Hepatocyte (in vitro differentiated cells): Measurements from ENCODE around the gene NEK8. TPM values are rescaled to one million over a fixed set of nuclear protein-coding genes. Genes with fewer than 3 reads are reported as not detected.
"Not testable (repeated sequence)": the region's sequence is repeated elsewhere in the genome, so short reads cannot be mapped to it uniquely, and the experiment has no call there.

Experiments
- DNase-seq: peaks from one replicate; pipeline ENCODE4 v3.0.0-alpha.2; 2016; ENCODE audit warnings: low spot score
- H2AFZ ChIP-seq: fragments of 200-600 bp; sonication (generic); 2 replicates; pipeline ENCODE4 v1.6.0; 2016; ENCODE audit warnings: antibody characterized with exemption, mild to moderate bottlenecking
- H3K27ac ChIP-seq: fragments of 200-600 bp; sonication (generic); 2 replicates; pipeline ENCODE4 v1.5.1; 2016; ENCODE audit warnings: mild to moderate bottlenecking
- H3K27me3 ChIP-seq: fragments of 200-600 bp; sonication (generic); 2 replicates; pipeline ENCODE4 v1.6.1; 2016
- H3K36me3 ChIP-seq: fragments of 200-600 bp; sonication (generic); replicated peaks from 2 replicates; pipeline ENCODE4 v1.5.1; 2016; ENCODE audit warnings: low read depth; ENCODE audit not compliant: insufficient read depth
- H3K4me1 ChIP-seq: fragments of 200-600 bp; sonication (generic); 2 replicates; pipeline ENCODE4 v1.5.1; 2016; ENCODE audit warnings: mild to moderate bottlenecking, moderate library complexity; ENCODE audit not compliant: insufficient read depth
- H3K4me2 ChIP-seq: fragments of 200-600 bp; sonication (generic); 2 replicates; pipeline ENCODE4 v1.6.0; 2016
- H3K4me3 ChIP-seq: fragments of 200-600 bp; sonication (generic); 2 replicates; pipeline ENCODE4 v1.5.1; 2016; ENCODE audit warnings: mild to moderate bottlenecking
- H3K79me2 ChIP-seq: fragments of 200-600 bp; sonication (generic); 2 replicates; pipeline ENCODE4 v1.6.0; 2017; ENCODE audit warnings: mild to moderate bottlenecking
- H3K9me2 ChIP-seq: fragments of 200-600 bp; sonication (generic); replicated peaks from 2 replicates; pipeline ENCODE4 v1.6.0; 2017; ENCODE audit warnings: mild to moderate bottlenecking; ENCODE audit not compliant: insufficient read depth
- H3K9me3 ChIP-seq: fragments of 200-600 bp; sonication (generic); 2 replicates; pipeline ENCODE4 v1.5.1; 2016; ENCODE audit warnings: low read depth, mild to moderate bottlenecking
- H4K20me1 ChIP-seq: fragments of 200-600 bp; sonication (generic); 2 replicates; pipeline ENCODE4 v1.6.0; 2016; ENCODE audit warnings: mild to moderate bottlenecking; ENCODE audit not compliant: insufficient read depth, poor library complexity, severe bottlenecking
- EZH2 ChIP-seq: fragments of 200-600 bp; sonication (generic); IDR thresholded peaks from 2 replicates; pipeline ENCODE4 v1.6.1; 2016; ENCODE audit warnings: antibody characterized with exemption, mild to moderate bottlenecking, borderline replicate concordance
- EZH2phosphoT487 ChIP-seq: fragments of 200-600 bp; sonication (generic); IDR thresholded peaks from one replicate; pipeline ENCODE4 v1.6.1; 2018; ENCODE audit warnings: antibody characterized with exemption, mild to moderate bottlenecking, low read depth, moderate library complexity; ENCODE audit not compliant: unreplicated experiment, severe bottlenecking
- WGBS: methylation state at CpG from one replicate; pipeline ENCODE4 v1.1.6; 2016; ENCODE audit warnings: low lambda C conversion rate; ENCODE audit errors: missing lambda C conversion rate; 5-methylcytosine and 5-hydroxymethylcytosine counted together
- polyA plus RNA-seq: library from polyadenylated mRNA; unstranded; fragments of >200 nt; fragmentation: Nextera tagmentation; extraction: Ambion mirVana; gene quantifications from 2 replicates; pipeline ENCODE4 v1.2.1, GENCODE V29; 2016
- total RNA-seq: library from RNA; depleted of rRNA; stranded (reverse); fragments of >200 nt; gene quantifications from 2 replicates; pipeline ENCODE4 v1.2.3, GENCODE V29; 2014
- TF ChIP-seq, protein P1 (sequence below): fragments of 200-600 bp; sonication (generic); IDR thresholded peaks from 2 replicates; pipeline ENCODE4 v1.5.1; 2016; ENCODE audit warnings: antibody characterized with exemption, mild to moderate bottlenecking; ENCODE audit not compliant: poor library complexity

Gene NEK8
- total and polyA plus RNA-seq, 2 experiments from 2014 or later: 5.5 to 8.1 TPM

DNA sequence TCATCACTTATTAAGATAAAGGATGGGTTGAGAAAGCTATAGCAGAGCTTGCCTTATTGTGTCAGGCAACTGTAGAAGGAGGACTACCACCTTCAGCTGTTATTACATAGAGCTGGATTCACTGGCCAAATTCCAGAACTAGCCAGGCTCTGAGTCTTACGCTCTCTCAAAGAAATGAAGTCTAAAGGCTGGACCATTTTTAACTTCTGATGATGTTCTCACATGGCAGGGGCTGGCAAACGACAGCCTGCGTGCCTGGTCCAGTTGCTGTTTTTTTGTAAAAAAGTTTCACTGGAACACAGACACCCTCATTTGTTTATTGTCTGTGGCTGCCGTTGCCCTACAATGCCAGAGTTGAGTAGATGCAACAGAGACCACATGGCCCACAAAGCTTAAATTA is 36.5 kb downstream of the NEK8 start:
- TF ChIP-seq EZH2phosphoT487 (no peak), EZH2 (no peak)
- TF ChIP-seq, protein P1, sequence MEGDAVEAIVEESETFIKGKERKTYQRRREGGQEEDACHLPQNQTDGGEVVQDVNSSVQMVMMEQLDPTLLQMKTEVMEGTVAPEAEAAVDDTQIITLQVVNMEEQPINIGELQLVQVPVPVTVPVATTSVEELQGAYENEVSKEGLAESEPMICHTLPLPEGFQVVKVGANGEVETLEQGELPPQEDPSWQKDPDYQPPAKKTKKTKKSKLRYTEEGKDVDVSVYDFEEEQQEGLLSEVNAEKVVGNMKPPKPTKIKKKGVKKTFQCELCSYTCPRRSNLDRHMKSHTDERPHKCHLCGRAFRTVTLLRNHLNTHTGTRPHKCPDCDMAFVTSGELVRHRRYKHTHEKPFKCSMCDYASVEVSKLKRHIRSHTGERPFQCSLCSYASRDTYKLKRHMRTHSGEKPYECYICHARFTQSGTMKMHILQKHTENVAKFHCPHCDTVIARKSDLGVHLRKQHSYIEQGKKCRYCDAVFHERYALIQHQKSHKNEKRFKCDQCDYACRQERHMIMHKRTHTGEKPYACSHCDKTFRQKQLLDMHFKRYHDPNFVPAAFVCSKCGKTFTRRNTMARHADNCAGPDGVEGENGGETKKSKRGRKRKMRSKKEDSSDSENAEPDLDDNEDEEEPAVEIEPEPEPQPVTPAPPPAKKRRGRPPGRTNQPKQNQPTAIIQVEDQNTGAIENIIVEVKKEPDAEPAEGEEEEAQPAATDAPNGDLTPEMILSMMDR: no peak
- no peak for DNase-seq
- H3K4me3 ChIP-seq: no peak overlapping the region

GRCh38 chr17:28773736-28774135 is 45.1 kb downstream of the NEK8 start:
- WGBS: 91% methylated on average over 6 of the region's 6 CpGs
- peaks cover 15% of the 10 kb centered on the region for H4K20me1 ChIP-seq
- no peaks in the 10 kb centered on the region for H3K27me3 ChIP-seq
- TF ChIP-seq EZH2phosphoT487 (no peak), EZH2 (no peak)
- TF ChIP-seq, protein P1: no peak
- no peak overlapping the region for H3K4me3 ChIP-seq
- no peak overlapping the region for H2AFZ ChIP-seq
- no peaks in the 10 kb centered on the region for H3K4me1 ChIP-seq
- no peak overlapping the region for H3K4me2 ChIP-seq
- H3K79me2 ChIP-seq: peaks cover 88% of the 10 kb centered on the region
- H3K9me3 ChIP-seq: no peaks in the 10 kb centered on the region
- H3K9me2 ChIP-seq: no peaks in the 10 kb centered on the region
- no peak overlapping the region for H3K27ac ChIP-seq
- no peak for DNase-seq
- no peaks in the 10 kb centered on the region for H3K36me3 ChIP-seq

More for the DNA sequence above, 36.5 kb downstream of the NEK8 start:
- no peaks in the 10 kb centered on the region for H3K27me3 ChIP-seq
- H3K9me2 ChIP-seq: no peaks in the 10 kb centered on the region
- no peaks in the 10 kb centered on the region for H3K9me3 ChIP-seq
- no peak overlapping the region for H2AFZ ChIP-seq
- WGBS: 83% methylated on average over 4 of the region's 4 CpGs
- no peaks in the 10 kb centered on the region for H3K36me3 ChIP-seq
- H3K27ac ChIP-seq: no peak overlapping the region
- H3K4me1 ChIP-seq: no peaks in the 10 kb centered on the region
- peaks cover 34% of the 10 kb centered on the region for H3K79me2 ChIP-seq
- no peak overlapping the region for H3K4me2 ChIP-seq
- peaks cover 7% of the 10 kb centered on the region for H4K20me1 ChIP-seq

GRCh38 chr17:28774206-28774605 is 45.6 kb downstream of the NEK8 start:
- no peak for DNase-seq
- Histone ChIP-seq H3K36me3 (no peaks in the 10 kb centered on the region), H3K4me2 (no peak overlapping the region), H3K4me1 (no peaks in the 10 kb centered on the region), H3K9me3 (no peaks in the 10 kb centered on the region), H3K4me3 (no peak overlapping the region), H3K9me2 (no peaks in the 10 kb centered on the region), H3K27me3 (no peaks in the 10 kb centered on the region), H4K20me1 (peaks cover 15% of the 10 kb centered on the region), H3K27ac (no peak overlapping the region), H2AFZ (no peak overlapping the region), H3K79me2 (peaks cover 91% of the 10 kb centered on the region)
- 81% methylated on average over 3 of the region's 3 CpGs for WGBS
- TF ChIP-seq, protein P1: no peak
- no peak for TF ChIP-seq EZH2
- TF ChIP-seq EZH2phosphoT487: no peak

GRCh38 chr17:28777178-28777577 is 48.6 kb downstream of the NEK8 start:
- no peak overlapping the region for H2AFZ ChIP-seq
- H3K27ac ChIP-seq: no peak overlapping the region
- TF ChIP-seq EZH2phosphoT487 (no peak), EZH2 (no peak)
- TF ChIP-seq, protein P1: no peak
- no peak overlapping the region for H3K4me3 ChIP-seq
- H4K20me1 ChIP-seq: peaks cover 12% of the 10 kb centered on the region
- DNase-seq: no peak
- no peaks in the 10 kb centered on the region for H3K27me3 ChIP-seq
- 82% methylated on average over 1 of the region's 1 CpG for WGBS
- no peaks in the 10 kb centered on the region for H3K9me3 ChIP-seq
- H3K79me2 ChIP-seq: peaks cover 92% of the 10 kb centered on the region
- no peaks in the 10 kb centered on the region for H3K36me3 ChIP-seq
- no peaks in the 10 kb centered on the region for H3K4me1 ChIP-seq
- H3K9me2 ChIP-seq: no peaks in the 10 kb centered on the region
- no peak overlapping the region for H3K4me2 ChIP-seq

DNA sequence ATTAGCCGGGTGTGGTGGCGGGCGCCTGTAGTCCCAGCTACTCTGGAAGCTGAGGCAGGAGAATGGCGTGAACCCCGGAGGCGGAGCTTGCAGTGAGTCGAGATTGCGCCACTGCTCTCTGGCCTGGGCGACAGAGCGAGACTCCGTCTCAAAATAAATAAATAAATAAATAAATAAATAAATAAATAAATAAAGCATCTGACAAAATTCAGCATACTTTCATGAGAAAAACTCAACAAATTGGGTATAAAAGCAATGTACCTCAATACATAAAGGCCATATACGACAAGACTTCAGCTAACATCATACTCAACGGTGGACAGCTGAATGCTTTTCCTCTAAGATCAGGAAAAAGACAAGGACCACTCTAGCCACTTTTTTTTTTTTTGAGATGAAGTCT is 51.0 kb downstream of the NEK8 start:
- H3K9me3 ChIP-seq, H3K36me3 ChIP-seq, H2AFZ ChIP-seq, DNase-seq, H3K9me2 ChIP-seq, H3K4me3 ChIP-seq, H3K27ac ChIP-seq, H3K27me3 ChIP-seq, H3K4me1 ChIP-seq, H3K4me2 ChIP-seq: not testable (repeated sequence)
- WGBS: 96% methylated on average over 13 of the region's 13 CpGs
- peaks cover 10% of the 10 kb centered on the region for H4K20me1 ChIP-seq
- H3K79me2 ChIP-seq: peaks cover 89% of the 10 kb centered on the region
